PC-3 (cell line): ENCODE data around the gene ESRRB.

Source experiments
- CTCF ChIP-seq: fragments of 300-600 bp; sonication (generic); conservative IDR thresholded peaks from 2 replicates; pipeline ENCODE4 v1.5.1; 2017; ENCODE audit warnings: antibody characterized with exemption, low read depth, mild to moderate bottlenecking, low read length
- EZH2phosphoT487 ChIP-seq: fragments of 300-600 bp; sonication (generic); IDR thresholded peaks from 2 replicates; pipeline ENCODE4 v1.6.1; 2018; ENCODE audit warnings: mild to moderate bottlenecking, antibody characterized with exemption, low read length, borderline replicate concordance

GRCh38 chr14:76377735-76378074 lies 1.8 kb downstream of the ESRRB start:
- TF ChIP-seq CTCF = no peak
- no peak for TF ChIP-seq EZH2phosphoT487
